Prostate gland (tissue), 2 donors: ENCODE measurements around the gene CLK3. TPM values are rescaled to one million over a fixed set of nuclear protein-coding genes. Genes with fewer than 3 reads are reported as not detected.

Experiments used
- DNase-seq: peaks from one replicate; pipeline ENCODE4 v3.0.0-alpha.2; 2019; ENCODE audit warnings: low spot score
- H3K27ac ChIP-seq, 2 donors: fragments of 200-600 bp; sonication (generic); 2 replicates each; pipeline ENCODE4 v1.5.1; 2017 to 2019
- H3K27me3 ChIP-seq: fragments of 200-600 bp; sonication (generic); replicated peaks from 2 replicates; pipeline ENCODE4 v1.5.1; 2019; ENCODE audit not compliant: insufficient read depth
- H3K36me3 ChIP-seq, 2 donors: fragments of 200-600 bp; sonication (generic); 1 replicate in 1 of 2; 2 replicates in 1 of 2; pipeline versions ENCODE4 v1.5.1 to v1.8.1; 2017 to 2019
- H3K4me1 ChIP-seq: fragments of 200-600 bp; sonication (generic); replicated peaks from 2 replicates; pipeline ENCODE4 v1.5.1; 2019
- H3K4me3 ChIP-seq, 2 donors: fragments of 200-600 bp; sonication (generic); 2 replicates each; pipeline ENCODE4 v1.5.1; 2017 to 2019
- H3K9me3 ChIP-seq: fragments of 200-600 bp; sonication (generic); 2 replicates; pipeline ENCODE4 v1.5.1; 2017
- POLR2A ChIP-seq: fragments of 450-650 bp; IDR thresholded peaks from one replicate; pipeline ENCODE4 v1.6.1; 2016; ENCODE audit warnings: antibody characterized with exemption, mild to moderate bottlenecking
- POLR2AphosphoS5 ChIP-seq: sonication (generic); formaldehyde crosslinking; IDR thresholded peaks from one replicate; pipeline ENCODE4 v1.6.1; 2017; ENCODE audit warnings: antibody characterized with exemption
- WGBS: methylation state at CpG from one replicate; pipeline ENCODE4 v1.1.5; 2018; 5-methylcytosine and 5-hydroxymethylcytosine counted together
- intact Hi-C: fragments of 100-400 bp; cut with DNase I; formaldehyde crosslinking; loops from one replicate; pipeline ENCODE4 v1.14.2; 2022
- total RNA-seq, 2 donors: library from RNA; depleted of rRNA; stranded (reverse); fragments of >200 nt; gene quantifications; one replicate each; pipeline ENCODE4 v1.1.0, GENCODE V29; 2016
- TF ChIP-seq, protein P1 (sequence below), 4 experiments: fragments of 200-600 bp in 2 of 4; fragments of 450-650 bp in 2 of 4; sonication (generic) in 2 of 4; IDR thresholded peaks; 1 replicate in 3 of 4; 2 replicates in 1 of 4; pipeline ENCODE4 v1.5.1; 2016 to 2019; ENCODE audit warnings: antibody characterized with exemption in 4 of 4, mild to moderate bottlenecking in 2 of 4, moderate library complexity in 2 of 4

Gene CLK3
- total RNA-seq, 2 donors from 2014 or later, result 140 to 180 TPM

DNA sequence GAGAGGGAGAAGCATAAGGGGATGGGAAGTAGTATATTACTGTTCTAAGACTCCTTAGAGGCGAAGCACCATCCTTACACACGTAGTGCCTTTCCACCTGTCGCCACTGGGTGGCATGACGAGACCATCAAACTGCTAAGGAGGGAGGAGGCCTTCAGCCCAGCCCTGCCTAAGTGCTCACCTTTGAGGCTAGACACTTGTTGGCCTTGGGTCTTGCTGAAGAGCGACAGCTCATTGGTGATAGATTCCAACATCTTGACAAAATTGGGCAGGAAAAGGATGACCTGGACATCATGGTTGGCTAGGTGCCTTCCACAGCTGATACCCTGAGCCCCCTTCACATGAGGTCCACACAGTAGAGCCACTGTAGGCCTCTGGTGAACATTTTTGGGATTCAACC is 19.6 kb downstream of the CLK3 start:
- TF ChIP-seq POLR2A, result no peak
- peak; percentile 56 for TF ChIP-seq POLR2AphosphoS5
- TF ChIP-seq, protein P1, sequence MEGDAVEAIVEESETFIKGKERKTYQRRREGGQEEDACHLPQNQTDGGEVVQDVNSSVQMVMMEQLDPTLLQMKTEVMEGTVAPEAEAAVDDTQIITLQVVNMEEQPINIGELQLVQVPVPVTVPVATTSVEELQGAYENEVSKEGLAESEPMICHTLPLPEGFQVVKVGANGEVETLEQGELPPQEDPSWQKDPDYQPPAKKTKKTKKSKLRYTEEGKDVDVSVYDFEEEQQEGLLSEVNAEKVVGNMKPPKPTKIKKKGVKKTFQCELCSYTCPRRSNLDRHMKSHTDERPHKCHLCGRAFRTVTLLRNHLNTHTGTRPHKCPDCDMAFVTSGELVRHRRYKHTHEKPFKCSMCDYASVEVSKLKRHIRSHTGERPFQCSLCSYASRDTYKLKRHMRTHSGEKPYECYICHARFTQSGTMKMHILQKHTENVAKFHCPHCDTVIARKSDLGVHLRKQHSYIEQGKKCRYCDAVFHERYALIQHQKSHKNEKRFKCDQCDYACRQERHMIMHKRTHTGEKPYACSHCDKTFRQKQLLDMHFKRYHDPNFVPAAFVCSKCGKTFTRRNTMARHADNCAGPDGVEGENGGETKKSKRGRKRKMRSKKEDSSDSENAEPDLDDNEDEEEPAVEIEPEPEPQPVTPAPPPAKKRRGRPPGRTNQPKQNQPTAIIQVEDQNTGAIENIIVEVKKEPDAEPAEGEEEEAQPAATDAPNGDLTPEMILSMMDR (IDR thresholded peaks at IDR 0.05), result peak; percentile 75 to 94 (median 92)
- 27% methylated on average over 5 of the region's 5 CpGs for WGBS
- Histone ChIP-seq H3K27me3 (no peaks in the 10 kb centered on the region), H3K4me3 (no peak overlapping the region), H3K4me1 (peaks cover 6% of the 10 kb centered on the region), H3K36me3 (peaks cover 0 to 2% of the 10 kb centered on the region in 2 donors), H3K27ac (no peak overlapping the region), H3K9me3 (no peaks in the 10 kb centered on the region)
- intact Hi-C loops, result loop anchor here (2.0 kb wide), 1 partner anchor 134 kb away; no protein-coding TSS in a partner anchor
- peak; percentile 62 for DNase-seq

DNA sequence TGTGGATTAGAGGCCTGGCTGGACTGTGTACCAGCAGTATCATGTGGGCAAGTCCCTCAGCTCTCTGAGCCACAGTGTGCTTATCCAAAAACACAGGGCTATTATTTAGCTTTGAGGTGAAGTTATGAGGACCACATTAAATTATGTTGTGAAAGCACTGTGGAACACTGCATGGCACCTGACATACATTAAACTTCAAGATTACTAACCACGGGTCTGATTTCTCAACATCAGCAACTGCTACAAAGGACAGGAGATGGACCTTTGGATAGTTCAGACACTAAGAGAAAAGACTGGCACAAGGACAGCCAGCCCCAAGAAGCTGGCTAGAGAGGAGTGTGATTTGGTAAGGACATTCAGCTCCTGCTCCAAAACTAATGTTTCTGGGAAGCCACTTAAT is 21.3 kb downstream of the CLK3 start:
- H3K4me1 ChIP-seq, result peaks cover 11% of the 10 kb centered on the region
- H3K27me3 ChIP-seq, result no peaks in the 10 kb centered on the region
- H3K9me3 ChIP-seq, result no peaks in the 10 kb centered on the region
- no peaks in the 10 kb centered on the region for H3K36me3 ChIP-seq
- TF ChIP-seq POLR2AphosphoS5 (no peak), POLR2A (no peak)
- TF ChIP-seq, protein P1 (IDR thresholded peaks at IDR 0.05), result no peak
- WGBS, result 56% methylated on average over 1 of the region's 1 CpG
- H3K4me3 ChIP-seq, result no peak overlapping the region
- no peak for DNase-seq
- intact Hi-C loops, result no loop called here
- no peak overlapping the region for H3K27ac ChIP-seq

DNA sequence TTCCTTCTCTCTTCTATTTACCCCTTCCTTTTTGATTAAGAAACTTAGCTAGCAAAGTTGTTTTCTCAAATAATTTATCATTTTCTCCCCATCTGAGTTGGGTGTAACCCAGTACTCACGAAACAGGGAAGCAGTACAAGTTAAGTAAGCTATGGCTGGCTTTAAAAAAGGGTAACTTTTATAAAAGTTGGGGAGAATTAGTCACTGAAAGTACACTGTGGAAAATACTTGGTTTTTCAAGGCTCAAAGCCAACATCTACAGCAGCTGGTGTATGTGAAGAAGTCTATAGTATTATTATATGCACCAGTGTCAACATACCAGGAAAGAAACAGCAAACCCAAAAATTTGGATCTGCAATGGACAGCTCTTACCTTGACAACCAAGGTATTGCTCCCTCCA is 25.5 kb downstream of the CLK3 start:
- H3K27me3 ChIP-seq, result no peaks in the 10 kb centered on the region
- WGBS, result 76% methylated on average over 1 of the region's 1 CpG
- H3K4me1 ChIP-seq, result peaks cover 24% of the 10 kb centered on the region
- intact Hi-C loops, result no loop called here
- H3K4me3 ChIP-seq, result no peak overlapping the region
- no peak for TF ChIP-seq POLR2AphosphoS5
- TF ChIP-seq, protein P1 (IDR thresholded peaks at IDR 0.05), result no peak
- TF ChIP-seq POLR2A, result no peak
- no peaks in the 10 kb centered on the region for H3K9me3 ChIP-seq
- H3K27ac ChIP-seq, result peak overlapping the region; percentile 84 to 86
- no peak for DNase-seq
- H3K36me3 ChIP-seq, result no peaks in the 10 kb centered on the region

- Histone ChIP-seq H3K27ac (peak overlapping the region; percentile 84 to 86), H3K27me3 (no peaks in the 10 kb centered on the region), H3K4me1 (peaks cover 24% of the 10 kb centered on the region), H3K4me3 (peak overlapping the region in 1 of 2 donors; percentile 16), H3K9me3 (no peaks in the 10 kb centered on the region), H3K36me3 (no peaks in the 10 kb centered on the region)
- TF ChIP-seq POLR2A (no peak), POLR2AphosphoS5 (peak; percentile 28)
- intact Hi-C loops, result no loop called here
- WGBS, result 32% methylated on average over 4 of the region's 4 CpGs
- peak; percentile 64 for DNase-seq
Observed at GRCh38 chr15:74642348-74642733, 26.7 kb downstream of the CLK3 start.

- Histone ChIP-seq H3K9me3 (no peaks in the 10 kb centered on the region), H3K27me3 (no peaks in the 10 kb centered on the region), H3K4me3 (peak overlapping the region in 1 of 2 donors; percentile 16), H3K27ac (peak overlapping the region; percentile 84 to 86), H3K36me3 (no peaks in the 10 kb centered on the region), H3K4me1 (peaks cover 24% of the 10 kb centered on the region)
- peak; percentile 70 for DNase-seq
- intact Hi-C loops, result no loop called here
- 17% methylated on average over 11 of the region's 11 CpGs for WGBS
- TF ChIP-seq POLR2A (no peak), POLR2AphosphoS5 (peak; percentile 88)
Observed at GRCh38 chr15:74642734-74643664, 27.4 kb downstream of the CLK3 start.
